Measurements from ENCODE around the gene CARMIL1. TPM values are rescaled to one million over a fixed set of nuclear protein-coding genes. Genes with fewer than 3 reads are reported as not detected.
"Not testable (repeated sequence)": the region's sequence is repeated elsewhere in the genome, so short reads cannot be mapped to it uniquely, and the experiment has no call there.

The CARMIL1 gene
- total RNA-seq, 1 experiment from 2014 or later, result 23.6 TPM

DNA sequence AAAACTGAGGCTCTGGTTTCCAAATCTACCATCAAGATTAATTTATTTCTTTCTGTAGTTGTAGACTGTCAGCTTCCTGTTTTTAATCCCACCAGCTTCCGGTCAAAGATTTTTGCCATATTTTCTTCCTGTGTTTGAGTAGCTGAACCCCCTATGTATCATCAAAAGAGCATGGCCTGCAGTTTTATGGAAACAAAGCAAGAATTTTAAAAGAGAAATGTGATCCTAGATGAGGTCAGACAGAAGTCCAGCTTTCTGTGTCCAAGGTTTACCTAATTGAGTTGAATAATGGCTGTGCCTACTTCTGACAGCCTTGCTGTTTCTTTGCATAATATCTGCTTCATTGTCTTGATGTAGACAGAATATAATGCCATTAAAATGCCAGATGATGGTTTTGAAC lies 163.7 kb downstream of the CARMIL1 start:
- H3K14ac ChIP-seq (ENCODE audit: insufficient read depth, low read length), result no peak overlapping the region
- peaks cover 13 to 21% of the 10 kb centered on the region in 2 experiments for H3K9me3 Mint-ChIP-seq
- no peak overlapping the region for H3K18ac ChIP-seq (ENCODE audit: insufficient read length, low read depth, low read length)
- H2BK20ac ChIP-seq (ENCODE audit: low read depth, low read length, poor library complexity, severe bottlenecking), result no peak overlapping the region
- no peak for DNase-seq
- no peak overlapping the region for H3K4ac ChIP-seq (ENCODE audit: low read depth, low read length)
- H4K91ac ChIP-seq (ENCODE audit: insufficient read length, low read depth, low read length), result no peak overlapping the region
- no peak overlapping the region for H3K4me2 ChIP-seq (ENCODE audit: insufficient read depth, insufficient read length, low read length)
- H2BK15ac ChIP-seq (ENCODE audit: low read depth, low read length), result no peak overlapping the region
- no peak overlapping the region for H3K23ac ChIP-seq (ENCODE audit: insufficient read length, low read depth, low read length)
- no peak overlapping the region for H3K56ac ChIP-seq (ENCODE audit: insufficient read length, low read depth, low read length)
- no peaks in the 10 kb centered on the region for H3K27me3 Mint-ChIP-seq (ENCODE audit: low read depth)
- H2AK5ac ChIP-seq (ENCODE audit: insufficient read length, low read length), result no peak overlapping the region
- H3K27ac ChIP-seq (ENCODE audit: insufficient read length, low read depth, low read length), result no peak overlapping the region
- H3T11ph ChIP-seq (ENCODE audit: low read length), result no peak overlapping the region
- peak overlapping the region in 1 of 3 experiments; percentile 27; a peak in 1 of 7 replicates for H3K27ac Mint-ChIP-seq
- H2BK120ac ChIP-seq (ENCODE audit: low read depth, low read length, poor library complexity, severe bottlenecking), result no peak overlapping the region
- H2AFZ ChIP-seq (ENCODE audit: low read length), result no peak overlapping the region
- no peaks in the 10 kb centered on the region for H3K9me3 ChIP-seq (ENCODE audit: control insufficient read depth, low read depth, low read length)
- no peak overlapping the region for H3K9ac ChIP-seq (ENCODE audit: extremely low read depth, insufficient read length, low read length)
- peaks cover 22 to 32% (median 24%) of the 10 kb centered on the region in 3 experiments for H3K36me3 Mint-ChIP-seq (ENCODE audit: insufficient read depth in 1 of 3, low read depth in 3 of 3)
- H3K23me2 ChIP-seq (ENCODE audit: insufficient read length, low read depth, low read length, poor library complexity, severe bottlenecking), result no peaks in the 10 kb centered on the region
- H4K5ac ChIP-seq (ENCODE audit: insufficient read length, low read depth, low read length), result no peak overlapping the region
- no peak overlapping the region for H2BK12ac ChIP-seq (ENCODE audit: insufficient read length, low read depth, low read length)
- no peaks in the 10 kb centered on the region for H3K79me1 ChIP-seq (ENCODE audit: insufficient read depth, low read depth, low read length, poor library complexity, severe bottlenecking)
- H3K27me3 ChIP-seq (ENCODE audit: insufficient read depth, low read length), result no peaks in the 10 kb centered on the region
- no peak overlapping the region for H3K4me3 Mint-ChIP-seq
- WGBS (ENCODE audit: extremely low coverage, insufficient read length, low lambda C conversion rate), result no CpG with 5 or more reads among the region's 1 CpG
- H2BK5ac ChIP-seq (ENCODE audit: insufficient read length, low read length), result no peak overlapping the region
- TF ChIP-seq, protein P1, sequence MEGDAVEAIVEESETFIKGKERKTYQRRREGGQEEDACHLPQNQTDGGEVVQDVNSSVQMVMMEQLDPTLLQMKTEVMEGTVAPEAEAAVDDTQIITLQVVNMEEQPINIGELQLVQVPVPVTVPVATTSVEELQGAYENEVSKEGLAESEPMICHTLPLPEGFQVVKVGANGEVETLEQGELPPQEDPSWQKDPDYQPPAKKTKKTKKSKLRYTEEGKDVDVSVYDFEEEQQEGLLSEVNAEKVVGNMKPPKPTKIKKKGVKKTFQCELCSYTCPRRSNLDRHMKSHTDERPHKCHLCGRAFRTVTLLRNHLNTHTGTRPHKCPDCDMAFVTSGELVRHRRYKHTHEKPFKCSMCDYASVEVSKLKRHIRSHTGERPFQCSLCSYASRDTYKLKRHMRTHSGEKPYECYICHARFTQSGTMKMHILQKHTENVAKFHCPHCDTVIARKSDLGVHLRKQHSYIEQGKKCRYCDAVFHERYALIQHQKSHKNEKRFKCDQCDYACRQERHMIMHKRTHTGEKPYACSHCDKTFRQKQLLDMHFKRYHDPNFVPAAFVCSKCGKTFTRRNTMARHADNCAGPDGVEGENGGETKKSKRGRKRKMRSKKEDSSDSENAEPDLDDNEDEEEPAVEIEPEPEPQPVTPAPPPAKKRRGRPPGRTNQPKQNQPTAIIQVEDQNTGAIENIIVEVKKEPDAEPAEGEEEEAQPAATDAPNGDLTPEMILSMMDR (conservative IDR thresholded peaks at IDR 0.05), result no peak
- no peak overlapping the region for H4K8ac ChIP-seq (replicated peaks; ENCODE audit: insufficient read length, low read depth, low read length)
- no peaks in the 10 kb centered on the region for H3K79me2 ChIP-seq (ENCODE audit: insufficient read depth, low read length)
- peaks cover 20 to 22% of the 10 kb centered on the region in 2 experiments for H3K4me1 Mint-ChIP-seq
- no peaks in the 10 kb centered on the region; the same call in 1 of the 2 replicates for H3K4me1 ChIP-seq (ENCODE audit: insufficient read depth, low read length)
- no peaks in the 10 kb centered on the region for H4K20me1 ChIP-seq (ENCODE audit: control insufficient read depth, insufficient read depth, insufficient read length)

DNA sequence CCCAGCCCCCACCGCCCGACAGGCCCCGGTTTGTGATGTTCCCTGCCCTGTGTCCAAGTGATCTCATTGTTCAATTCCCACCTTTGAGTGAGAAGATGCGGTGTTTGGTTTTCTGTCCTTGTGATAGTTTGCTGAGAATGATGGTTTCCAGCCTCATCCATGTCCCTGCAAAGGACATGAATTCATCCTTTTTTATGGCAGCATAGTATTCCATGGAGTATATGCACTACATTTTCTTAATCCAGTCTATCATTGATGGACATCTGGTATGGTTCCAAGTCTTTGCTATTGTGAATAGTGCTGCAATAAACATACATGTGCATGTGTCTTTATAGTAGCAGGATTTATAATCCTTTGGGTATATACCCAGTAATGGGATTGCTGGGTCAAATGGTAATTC lies 165.3 kb downstream of the CARMIL1 start:
- H3K9me3 ChIP-seq (ENCODE audit: control insufficient read depth, low read depth, low read length); H3K14ac ChIP-seq (ENCODE audit: insufficient read depth, low read length); H3K4me1 ChIP-seq (ENCODE audit: insufficient read depth, low read length); H3K4ac ChIP-seq (ENCODE audit: low read depth, low read length); H3K4me3 Mint-ChIP-seq; DNase-seq; H2BK120ac ChIP-seq (ENCODE audit: low read depth, low read length, poor library complexity, severe bottlenecking); H3K4me2 ChIP-seq (ENCODE audit: insufficient read depth, insufficient read length, low read length); H2BK5ac ChIP-seq (ENCODE audit: insufficient read length, low read length); H3K27ac ChIP-seq (ENCODE audit: insufficient read length, low read depth, low read length); H4K5ac ChIP-seq (ENCODE audit: insufficient read length, low read depth, low read length); H2AK5ac ChIP-seq (ENCODE audit: insufficient read length, low read length); H3K27me3 Mint-ChIP-seq (ENCODE audit: low read depth); H2BK20ac ChIP-seq (ENCODE audit: low read depth, low read length, poor library complexity, severe bottlenecking); H3K9ac ChIP-seq (ENCODE audit: extremely low read depth, insufficient read length, low read length); H3K23ac ChIP-seq (ENCODE audit: insufficient read length, low read depth, low read length); H2AFZ ChIP-seq (ENCODE audit: low read length); H3K79me1 ChIP-seq (ENCODE audit: insufficient read depth, low read depth, low read length, poor library complexity, severe bottlenecking); H4K20me1 ChIP-seq (ENCODE audit: control insufficient read depth, insufficient read depth, insufficient read length); H3K27ac Mint-ChIP-seq; H3K23me2 ChIP-seq (ENCODE audit: insufficient read length, low read depth, low read length, poor library complexity, severe bottlenecking); H3T11ph ChIP-seq (ENCODE audit: low read length); H3K18ac ChIP-seq (ENCODE audit: insufficient read length, low read depth, low read length); H3K27me3 ChIP-seq (ENCODE audit: insufficient read depth, low read length); H3K79me2 ChIP-seq (ENCODE audit: insufficient read depth, low read length); H4K8ac ChIP-seq (replicated peaks; ENCODE audit: insufficient read length, low read depth, low read length); H4K91ac ChIP-seq (ENCODE audit: insufficient read length, low read depth, low read length); H3K56ac ChIP-seq (ENCODE audit: insufficient read length, low read depth, low read length); H2BK12ac ChIP-seq (ENCODE audit: insufficient read length, low read depth, low read length); H2BK15ac ChIP-seq (ENCODE audit: low read depth, low read length): not testable (repeated sequence)
- Mint-ChIP-seq H3K4me1 (peaks cover 34 to 38% of the 10 kb centered on the region in 2 experiments), H3K9me3 (peaks cover 13 to 21% of the 10 kb centered on the region in 2 experiments), H3K36me3 (ENCODE audit: insufficient read depth in 1 of 3, low read depth in 3 of 3) (peaks cover 22 to 32% (median 24%) of the 10 kb centered on the region in 3 experiments)
- no CpG with 5 or more reads among the region's 4 CpGs for WGBS (ENCODE audit: extremely low coverage, insufficient read length, low lambda C conversion rate)

Measured in H9 (cell line).